NT2/D1 (cell line): ENCODE measurements around the gene DYNLT1.

ENCODE experiments used
- YY1 ChIP-seq: IDR thresholded peaks from 2 replicates; pipeline ENCODE4 v1.6.1; 2011; ENCODE audit not compliant: insufficient read length, insufficient read depth
- ZNF274 ChIP-seq: IDR thresholded peaks from 2 replicates; pipeline ENCODE4 v1.6.1; 2011; ENCODE audit warnings: mild to moderate bottlenecking, low read depth, low read length

- no peak for TF ChIP-seq YY1
- TF ChIP-seq ZNF274, result no peak
Observed at GRCh38 chr6:158672726-158673125, 28.2 kb upstream of the DYNLT1 start.
